ENCODE measurements around the gene PCSK1N.

DNA sequence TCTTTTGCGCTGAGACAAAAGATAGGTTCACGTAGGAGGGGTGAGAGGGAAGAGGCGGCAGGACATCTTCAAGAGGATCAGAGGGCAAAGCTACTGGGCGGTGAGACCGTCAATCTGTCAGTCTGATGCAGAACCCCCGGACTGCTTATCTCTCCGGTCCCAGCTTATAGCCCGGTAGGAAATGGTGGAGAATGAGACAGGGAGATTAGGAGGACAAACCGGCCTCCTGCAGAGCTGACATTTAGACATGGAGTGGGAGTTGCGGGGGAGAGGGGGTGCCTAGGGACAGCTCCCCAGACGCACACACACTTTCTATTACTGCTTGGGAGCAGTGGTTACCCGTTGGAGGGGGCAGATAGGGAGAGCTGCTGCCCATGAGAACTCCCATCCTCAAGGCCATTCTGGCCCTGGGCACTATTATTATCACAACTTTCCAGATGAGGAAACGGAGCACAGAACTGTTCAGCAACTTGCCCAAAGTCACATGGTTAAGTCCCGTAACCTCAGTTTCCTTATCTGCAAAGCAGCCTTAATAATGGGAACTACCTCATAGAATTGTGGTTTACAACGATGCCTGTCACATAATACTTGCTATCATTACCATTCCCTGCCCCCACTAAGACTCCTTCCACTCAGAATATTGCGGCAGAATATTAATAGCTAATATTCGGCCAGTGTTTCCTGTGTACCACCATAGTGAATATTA, 34.7 kb downstream of the PCSK1N start:
- TF ChIP-seq, protein P1, sequence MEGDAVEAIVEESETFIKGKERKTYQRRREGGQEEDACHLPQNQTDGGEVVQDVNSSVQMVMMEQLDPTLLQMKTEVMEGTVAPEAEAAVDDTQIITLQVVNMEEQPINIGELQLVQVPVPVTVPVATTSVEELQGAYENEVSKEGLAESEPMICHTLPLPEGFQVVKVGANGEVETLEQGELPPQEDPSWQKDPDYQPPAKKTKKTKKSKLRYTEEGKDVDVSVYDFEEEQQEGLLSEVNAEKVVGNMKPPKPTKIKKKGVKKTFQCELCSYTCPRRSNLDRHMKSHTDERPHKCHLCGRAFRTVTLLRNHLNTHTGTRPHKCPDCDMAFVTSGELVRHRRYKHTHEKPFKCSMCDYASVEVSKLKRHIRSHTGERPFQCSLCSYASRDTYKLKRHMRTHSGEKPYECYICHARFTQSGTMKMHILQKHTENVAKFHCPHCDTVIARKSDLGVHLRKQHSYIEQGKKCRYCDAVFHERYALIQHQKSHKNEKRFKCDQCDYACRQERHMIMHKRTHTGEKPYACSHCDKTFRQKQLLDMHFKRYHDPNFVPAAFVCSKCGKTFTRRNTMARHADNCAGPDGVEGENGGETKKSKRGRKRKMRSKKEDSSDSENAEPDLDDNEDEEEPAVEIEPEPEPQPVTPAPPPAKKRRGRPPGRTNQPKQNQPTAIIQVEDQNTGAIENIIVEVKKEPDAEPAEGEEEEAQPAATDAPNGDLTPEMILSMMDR (IDR thresholded peaks at IDR 0.05): no peak
- TF ChIP-seq RAD21 (IDR thresholded peaks at IDR 0.05; ENCODE audit: low read length): no peak
- TF ChIP-seq GABPA (IDR thresholded peaks at IDR 0.05; ENCODE audit: low read depth): no peak
- no peak for TF ChIP-seq SMC3 (IDR thresholded peaks at IDR 0.05; ENCODE audit: low read depth, low read length)
- no peak for TF ChIP-seq TAF1 (IDR thresholded peaks at IDR 0.05; ENCODE audit: borderline replicate concordance, low read depth, low read length)
- no peak for TF ChIP-seq POLR2AphosphoS5 (IDR thresholded peaks at IDR 0.05; ENCODE audit: low read depth, low read length)
- no peak for TF ChIP-seq TEAD4 (IDR thresholded peaks at IDR 0.05; ENCODE audit: borderline replicate concordance, insufficient read depth)
- TF ChIP-seq, protein P2, sequence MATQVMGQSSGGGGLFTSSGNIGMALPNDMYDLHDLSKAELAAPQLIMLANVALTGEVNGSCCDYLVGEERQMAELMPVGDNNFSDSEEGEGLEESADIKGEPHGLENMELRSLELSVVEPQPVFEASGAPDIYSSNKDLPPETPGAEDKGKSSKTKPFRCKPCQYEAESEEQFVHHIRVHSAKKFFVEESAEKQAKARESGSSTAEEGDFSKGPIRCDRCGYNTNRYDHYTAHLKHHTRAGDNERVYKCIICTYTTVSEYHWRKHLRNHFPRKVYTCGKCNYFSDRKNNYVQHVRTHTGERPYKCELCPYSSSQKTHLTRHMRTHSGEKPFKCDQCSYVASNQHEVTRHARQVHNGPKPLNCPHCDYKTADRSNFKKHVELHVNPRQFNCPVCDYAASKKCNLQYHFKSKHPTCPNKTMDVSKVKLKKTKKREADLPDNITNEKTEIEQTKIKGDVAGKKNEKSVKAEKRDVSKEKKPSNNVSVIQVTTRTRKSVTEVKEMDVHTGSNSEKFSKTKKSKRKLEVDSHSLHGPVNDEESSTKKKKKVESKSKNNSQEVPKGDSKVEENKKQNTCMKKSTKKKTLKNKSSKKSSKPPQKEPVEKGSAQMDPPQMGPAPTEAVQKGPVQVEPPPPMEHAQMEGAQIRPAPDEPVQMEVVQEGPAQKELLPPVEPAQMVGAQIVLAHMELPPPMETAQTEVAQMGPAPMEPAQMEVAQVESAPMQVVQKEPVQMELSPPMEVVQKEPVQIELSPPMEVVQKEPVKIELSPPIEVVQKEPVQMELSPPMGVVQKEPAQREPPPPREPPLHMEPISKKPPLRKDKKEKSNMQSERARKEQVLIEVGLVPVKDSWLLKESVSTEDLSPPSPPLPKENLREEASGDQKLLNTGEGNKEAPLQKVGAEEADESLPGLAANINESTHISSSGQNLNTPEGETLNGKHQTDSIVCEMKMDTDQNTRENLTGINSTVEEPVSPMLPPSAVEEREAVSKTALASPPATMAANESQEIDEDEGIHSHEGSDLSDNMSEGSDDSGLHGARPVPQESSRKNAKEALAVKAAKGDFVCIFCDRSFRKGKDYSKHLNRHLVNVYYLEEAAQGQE (IDR thresholded peaks at IDR 0.05; ENCODE audit: low read depth, low read length): no peak
- TF ChIP-seq, protein P3, sequence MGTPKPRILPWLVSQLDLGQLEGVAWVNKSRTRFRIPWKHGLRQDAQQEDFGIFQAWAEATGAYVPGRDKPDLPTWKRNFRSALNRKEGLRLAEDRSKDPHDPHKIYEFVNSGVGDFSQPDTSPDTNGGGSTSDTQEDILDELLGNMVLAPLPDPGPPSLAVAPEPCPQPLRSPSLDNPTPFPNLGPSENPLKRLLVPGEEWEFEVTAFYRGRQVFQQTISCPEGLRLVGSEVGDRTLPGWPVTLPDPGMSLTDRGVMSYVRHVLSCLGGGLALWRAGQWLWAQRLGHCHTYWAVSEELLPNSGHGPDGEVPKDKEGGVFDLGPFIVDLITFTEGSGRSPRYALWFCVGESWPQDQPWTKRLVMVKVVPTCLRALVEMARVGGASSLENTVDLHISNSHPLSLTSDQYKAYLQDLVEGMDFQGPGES (IDR thresholded peaks at IDR 0.05; ENCODE audit: low read depth, low read length): no peak
- no peak for TF ChIP-seq EP300 (IDR thresholded peaks at IDR 0.05; ENCODE audit: borderline replicate concordance in 1 of 2, low read depth in 1 of 2, low read length in 1 of 2)
- TF ChIP-seq MXI1 (IDR thresholded peaks at IDR 0.05; ENCODE audit: low read depth, low read length): no peak
- TF ChIP-seq JUND (IDR thresholded peaks at IDR 0.05): no peak

All from SK-N-SH (cell line).